ENCODE data around the gene CPEB3. TPM values are rescaled to one million over a fixed set of nuclear protein-coding genes. Genes with fewer than 3 reads are reported as not detected.

Gene CPEB3
- total RNA-seq, 1 experiment from 2014 or later, result 1.1 TPM

GRCh38 chr10:92268748-92269147 lies 22.1 kb downstream of the CPEB3 start:
- Histone ChIP-seq H3K27me3 (replicated peaks; ENCODE audit: insufficient read depth, low read depth, low read length, poor library complexity) (no peaks in the 10 kb centered on the region), H3K36me3 (ENCODE audit: insufficient read depth, low read length, poor library complexity, severe bottlenecking) (no peaks in the 10 kb centered on the region), H3K4me3 (ENCODE audit: low read depth, low read length, poor library complexity, severe bottlenecking) (no peak overlapping the region), H3K27ac (ENCODE audit: low read depth, low read length, poor library complexity, severe bottlenecking) (no peak overlapping the region), H3K9me3 (ENCODE audit: low read depth, low read length, poor library complexity, severe bottlenecking) (no peaks in the 10 kb centered on the region), H3K4me1 (ENCODE audit: insufficient read depth, low read length, poor library complexity, severe bottlenecking) (no peaks in the 10 kb centered on the region)
- ChIA-PET CTCF (no interaction called here), POLR2A (ENCODE audit: low non-redundant PET) (no interaction called here)
- intact Hi-C loops (cut with micrococcal nuclease; ENCODE audit: unreplicated experiment), result no loop called here
- BruUV-seq (replicated peaks), result no TSS peak
- DNase-seq (ENCODE audit: low spot score), result no peak
- TF ChIP-seq CTCF (conservative IDR thresholded peaks at IDR 0.05; ENCODE audit: low read depth, low read length), result no peak
- TF ChIP-seq EZH2 (IDR thresholded peaks at IDR 0.05; ENCODE audit: borderline replicate concordance, low read depth, low read length, poor library complexity, severe bottlenecking), result no peak

- Histone ChIP-seq H3K4me3 (ENCODE audit: low read depth, low read length, poor library complexity, severe bottlenecking) (no peak overlapping the region), H3K27me3 (replicated peaks; ENCODE audit: insufficient read depth, low read depth, low read length, poor library complexity) (no peaks in the 10 kb centered on the region), H3K4me1 (ENCODE audit: insufficient read depth, low read length, poor library complexity, severe bottlenecking) (no peaks in the 10 kb centered on the region), H3K9me3 (ENCODE audit: low read depth, low read length, poor library complexity, severe bottlenecking) (no peaks in the 10 kb centered on the region), H3K27ac (ENCODE audit: low read depth, low read length, poor library complexity, severe bottlenecking) (no peak overlapping the region), H3K36me3 (ENCODE audit: insufficient read depth, low read length, poor library complexity, severe bottlenecking) (no peaks in the 10 kb centered on the region)
- ChIA-PET POLR2A (ENCODE audit: low non-redundant PET) (no interaction called here), CTCF (interaction anchor here (0.6 kb wide), 1 partner anchor 290 kb away, joined by 9 read pairs; no protein-coding TSS in a partner anchor)
- intact Hi-C loops (cut with micrococcal nuclease; ENCODE audit: unreplicated experiment), result no loop called here
- BruUV-seq (replicated peaks), result no TSS peak
- peak; percentile 7 for DNase-seq (ENCODE audit: low spot score)
- TF ChIP-seq EZH2 (IDR thresholded peaks at IDR 0.05; ENCODE audit: borderline replicate concordance, low read depth, low read length, poor library complexity, severe bottlenecking), result no peak
- no peak for TF ChIP-seq CTCF (conservative IDR thresholded peaks at IDR 0.05; ENCODE audit: low read depth, low read length)
Measured at GRCh38 chr10:92267343-92267742, 23.5 kb downstream of the CPEB3 start.

DNA sequence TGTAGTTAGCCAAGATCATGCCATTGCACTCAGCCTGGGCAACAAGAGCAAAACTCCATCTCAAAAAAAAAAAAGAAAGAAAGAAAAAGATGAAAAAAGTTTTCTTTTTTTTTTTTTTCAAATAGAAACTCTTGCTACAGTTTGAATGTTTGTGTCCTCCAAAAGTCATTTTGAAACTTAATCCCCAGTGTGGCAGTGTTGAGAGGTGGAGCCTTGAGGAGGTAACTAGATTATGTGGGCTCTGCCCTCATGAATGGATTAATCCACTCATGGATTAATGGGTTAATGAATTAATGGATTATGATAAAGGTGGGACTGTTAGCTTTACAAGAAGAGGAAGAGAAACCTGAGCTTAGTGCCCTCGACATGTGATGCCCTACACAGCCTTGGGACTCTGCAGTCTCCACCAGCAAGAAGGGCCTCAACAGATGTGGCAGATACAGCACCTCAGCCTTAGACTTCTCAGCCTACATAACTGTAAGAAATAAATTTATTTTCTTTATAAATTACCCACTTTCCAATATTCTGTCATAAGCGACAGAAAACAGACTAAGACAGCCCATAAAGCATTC lies 25.1 kb downstream of the CPEB3 start:
- TF ChIP-seq EZH2 (IDR thresholded peaks at IDR 0.05; ENCODE audit: borderline replicate concordance, low read depth, low read length, poor library complexity, severe bottlenecking) (no peak), CTCF (conservative IDR thresholded peaks at IDR 0.05; ENCODE audit: low read depth, low read length) (no peak)
- POLR2A ChIA-PET (ENCODE audit: low non-redundant PET), result no interaction called here
- H3K27ac ChIP-seq (ENCODE audit: low read depth, low read length, poor library complexity, severe bottlenecking), result no peak overlapping the region
- CTCF ChIA-PET, result no interaction called here
- intact Hi-C loops (cut with micrococcal nuclease; ENCODE audit: unreplicated experiment), result no loop called here
- no peak overlapping the region for H3K4me3 ChIP-seq (ENCODE audit: low read depth, low read length, poor library complexity, severe bottlenecking)
- H3K9me3 ChIP-seq (ENCODE audit: low read depth, low read length, poor library complexity, severe bottlenecking), result no peaks in the 10 kb centered on the region
- H3K36me3 ChIP-seq (ENCODE audit: insufficient read depth, low read length, poor library complexity, severe bottlenecking), result no peaks in the 10 kb centered on the region
- BruUV-seq (replicated peaks), result no TSS peak
- H3K4me1 ChIP-seq (ENCODE audit: insufficient read depth, low read length, poor library complexity, severe bottlenecking), result no peaks in the 10 kb centered on the region
- no peaks in the 10 kb centered on the region for H3K27me3 ChIP-seq (replicated peaks; ENCODE audit: insufficient read depth, low read depth, low read length, poor library complexity)
- DNase-seq (ENCODE audit: low spot score), result no peak
